Stimulated activated CD8-positive, alpha-beta memory T cell treated with anti-CD3 and anti-CD28 coated beads, Interleukin-2, amount 100 ng/mL, for 48 hours (primary cell): ENCODE results near the gene ALKBH2.
A peak's percentile ranks its signal among the peaks of the same experiment; 100 is the strongest.

Source experiments
- DNase-seq, 2 donors: peaks; one replicate each; pipeline ENCODE4 v3.0.0-alpha.2; 2020; ENCODE audit warnings: low read depth in 2 of 2

ALKBH2 gene

GRCh38 chr12:109114644-109115043 is 21.4 kb upstream of the ALKBH2 start:
- DNase-seq = no peak

- DNase-seq = no peak
Measured at GRCh38 chr12:109113661-109114321, 20.5 kb upstream of the ALKBH2 start.

- DNase-seq = no peak
Measured at GRCh38 chr12:109112720-109113465, 19.6 kb upstream of the ALKBH2 start.

DNA sequence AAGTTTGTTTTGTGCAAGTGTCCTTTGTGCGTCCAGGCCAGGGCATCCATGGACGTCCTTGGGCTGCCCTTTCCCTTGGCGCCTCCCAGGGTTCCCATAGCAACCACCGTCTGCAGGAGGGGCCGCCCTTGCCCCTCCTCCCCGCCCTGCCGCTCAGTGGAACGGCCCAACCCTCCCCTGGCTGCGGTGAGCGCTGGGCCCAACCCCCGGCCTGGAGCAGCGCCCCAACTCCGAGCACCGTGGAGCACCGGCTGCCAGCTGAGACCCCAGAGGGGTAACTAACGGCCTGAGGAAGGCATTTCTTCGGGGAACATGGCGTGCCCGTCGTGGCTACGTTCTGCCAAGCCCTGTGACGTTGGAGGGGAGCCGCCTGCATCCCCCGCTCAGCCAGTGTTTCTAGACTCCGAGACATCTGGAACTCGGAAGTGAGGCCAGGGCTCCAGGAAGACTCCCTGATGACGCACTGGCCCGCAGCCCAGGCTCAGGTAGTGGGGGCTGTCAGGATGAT is 17.8 kb upstream of the ALKBH2 start:
- peak; percentile 30 to 43 for DNase-seq

GRCh38 chr12:109109746-109110350 is 16.6 kb upstream of the ALKBH2 start:
- no peak for DNase-seq

DNA sequence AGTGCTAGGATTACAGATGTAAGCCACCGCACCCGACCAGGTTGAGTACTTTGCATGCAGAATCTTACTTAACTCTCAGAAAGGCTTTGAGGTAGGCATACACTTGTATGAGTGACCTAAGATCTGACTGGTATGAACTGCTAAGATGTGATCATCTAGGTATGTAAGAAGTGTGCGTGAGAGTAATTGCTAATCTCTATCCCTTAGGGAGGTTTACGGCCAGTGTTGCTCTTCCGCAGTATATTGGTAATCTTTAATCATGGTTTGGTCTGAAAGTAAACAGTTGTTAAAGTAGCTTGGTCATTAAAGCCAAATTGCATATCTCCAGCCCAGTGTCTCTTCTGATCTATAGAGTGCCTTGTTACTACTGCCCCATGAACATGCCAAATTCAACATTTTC is 11.9 kb upstream of the ALKBH2 start:
- no peak for DNase-seq

- DNase-seq = no peak
Measured at GRCh38 chr12:109102491-109102890, 9.2 kb upstream of the ALKBH2 start.

- no peak for DNase-seq
Measured at GRCh38 chr12:109100741-109101140, 7.5 kb upstream of the ALKBH2 start.

GRCh38 chr12:109099431-109100020 is 6.3 kb upstream of the ALKBH2 start:
- DNase-seq = no peak

- DNase-seq = no peak
Measured at GRCh38 chr12:109098651-109099050, 5.4 kb upstream of the ALKBH2 start.

- DNase-seq = no peak
Measured at GRCh38 chr12:109098183-109098604, 4.9 kb upstream of the ALKBH2 start.

DNA sequence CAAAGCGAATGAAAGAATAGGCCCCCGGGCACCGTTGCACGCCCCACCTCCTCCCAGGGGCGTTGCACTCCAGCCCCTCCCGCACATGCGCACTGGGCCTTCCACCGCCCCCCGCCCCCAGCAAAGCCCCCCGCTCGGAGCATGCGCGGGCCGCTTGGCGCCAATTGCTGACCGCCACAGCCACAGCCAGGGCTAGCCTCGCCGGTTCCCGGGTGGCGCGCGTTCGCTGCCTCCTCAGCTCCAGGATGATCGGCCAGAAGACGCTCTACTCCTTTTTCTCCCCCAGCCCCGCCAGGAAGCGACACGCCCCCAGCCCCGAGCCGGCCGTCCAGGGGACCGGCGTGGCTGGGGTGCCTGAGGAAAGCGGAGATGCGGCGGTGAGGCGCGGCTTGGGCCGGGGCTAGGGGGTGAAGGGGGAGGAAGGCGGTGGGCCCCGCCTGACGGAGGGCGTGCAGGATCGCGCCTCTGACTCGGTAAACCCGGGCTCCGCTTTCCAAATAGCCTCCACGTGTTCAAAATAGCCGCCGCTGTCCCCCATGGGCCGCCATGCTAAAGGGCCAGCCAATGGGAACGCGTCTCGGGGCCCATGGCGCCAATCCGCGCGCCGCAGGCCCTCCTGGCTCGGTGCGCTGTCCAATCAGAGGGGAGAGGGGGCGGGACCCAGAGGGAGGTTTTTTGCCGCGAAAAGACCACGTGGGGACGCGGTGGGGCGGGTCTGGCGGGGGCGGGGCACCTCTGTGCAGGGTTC is 4.3 kb upstream of the ALKBH2 start, which contains the start of gene UNG:
Gene UNG (plus strand): TSS at position 163 of the 748 bp plus-strand sequence. CDS start 83 bp downstream, at position 246.
- peak; percentile 92 to 95 for DNase-seq

DNA sequence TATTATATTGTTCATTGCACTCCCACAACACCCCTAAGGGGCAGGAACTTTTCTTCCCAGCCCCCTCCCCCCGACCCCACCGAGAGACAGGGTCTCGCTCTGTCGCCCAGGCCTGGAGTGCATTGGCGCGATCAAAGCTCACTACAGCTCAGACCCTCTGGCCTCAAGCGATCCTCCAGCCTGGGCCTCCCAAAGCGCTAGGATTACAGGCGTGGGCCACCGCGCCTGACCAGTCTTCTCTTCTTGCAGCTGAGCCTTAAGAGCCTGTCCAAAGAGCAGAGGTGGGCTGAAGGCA is 3.8 kb upstream of the ALKBH2 start:
- no peak for DNase-seq

- DNase-seq = no peak
Measured at GRCh38 chr12:109092497-109093021, 713 bp downstream of the ALKBH2 start.

- no peak for DNase-seq
Measured at GRCh38 chr12:109089683-109090082, 3.6 kb downstream of the ALKBH2 start.

DNA sequence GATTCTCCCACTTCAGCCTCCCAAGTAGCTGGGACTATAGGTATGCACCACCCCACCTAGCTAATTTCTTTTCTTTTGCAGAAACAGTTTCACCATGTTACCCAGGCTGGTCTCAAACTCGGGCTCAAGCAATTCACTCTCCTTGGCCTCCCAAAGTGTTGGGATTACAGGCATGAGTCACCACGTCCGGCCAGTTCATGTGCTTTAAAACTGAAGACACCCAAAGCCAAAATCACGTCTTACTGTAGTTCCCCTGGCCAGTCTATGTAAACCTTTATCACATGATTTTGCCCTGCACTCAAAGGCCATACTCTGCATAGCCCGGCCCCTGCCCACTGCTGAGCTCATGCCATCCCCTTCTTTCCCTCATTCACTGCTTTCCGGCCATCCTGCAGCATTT is 4.5 kb downstream of the ALKBH2 start:
- DNase-seq = no peak

- no peak for DNase-seq
Measured at GRCh38 chr12:109087250-109087649, 6.0 kb downstream of the ALKBH2 start.

GRCh38 chr12:109085590-109085989 is 7.7 kb downstream of the ALKBH2 start:
- DNase-seq = no peak

- DNase-seq = no peak
Measured at GRCh38 chr12:109084425-109084824, 8.8 kb downstream of the ALKBH2 start.

DNA sequence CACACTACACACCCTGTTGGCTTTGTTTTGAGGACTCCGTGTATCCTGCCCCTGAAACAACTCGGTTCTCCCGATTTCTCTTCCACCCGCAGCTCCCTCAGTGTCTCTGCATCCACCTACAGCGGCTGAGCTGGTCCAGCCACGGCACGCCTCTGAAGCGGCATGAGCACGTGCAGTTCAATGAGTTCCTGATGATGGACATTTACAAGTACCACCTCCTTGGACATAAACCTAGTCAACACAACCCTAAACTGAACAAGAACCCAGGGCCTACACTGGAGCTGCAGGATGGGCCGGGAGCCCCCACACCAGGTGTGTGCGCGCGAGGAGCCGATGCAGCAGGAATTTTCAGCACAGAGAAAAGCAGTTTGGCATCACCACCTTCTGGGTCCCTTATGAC is 10.5 kb downstream of the ALKBH2 start:
- no peak for DNase-seq

DNA sequence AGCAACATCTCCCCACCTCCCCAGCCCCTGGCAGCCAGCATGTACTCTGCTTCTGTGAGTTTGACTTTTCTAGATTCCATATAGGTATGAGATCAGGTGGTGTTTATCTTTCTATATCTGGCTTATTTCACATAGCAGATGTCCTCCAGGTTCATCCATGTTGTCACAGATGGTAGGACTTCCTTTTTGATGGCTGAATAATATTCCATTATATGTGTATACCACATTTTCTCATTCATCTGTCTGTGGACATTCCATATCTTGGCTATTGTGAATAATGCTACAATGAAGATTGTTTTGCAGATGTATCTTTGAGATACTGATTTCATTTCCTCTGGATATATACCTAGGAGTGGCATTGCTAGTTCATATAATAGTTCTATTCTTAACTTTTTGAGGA is 18.4 kb downstream of the ALKBH2 start:
- no peak for DNase-seq
